ENCODE data around the gene MAPKAP1.

The MAPKAP1 gene

GRCh38 chr9:125399165-125399564 is 307.8 kb downstream of the MAPKAP1 start:
- no peak for DNase-seq (ENCODE audit: low read depth in 4 of 4, low spot score in 1 of 4)

- DNase-seq (ENCODE audit: low read depth in 4 of 4, low spot score in 1 of 4) = no peak
Observed at GRCh38 chr9:125398243-125398642, 308.8 kb downstream of the MAPKAP1 start.

- DNase-seq (ENCODE audit: low read depth in 4 of 4, low spot score in 1 of 4) = no peak
Observed at GRCh38 chr9:125397736-125398135, 309.3 kb downstream of the MAPKAP1 start.

- DNase-seq (ENCODE audit: low read depth in 4 of 4, low spot score in 1 of 4) = no peak
Observed at GRCh38 chr9:125396799-125397198, 310.2 kb downstream of the MAPKAP1 start.

- no peak for DNase-seq (ENCODE audit: low read depth in 4 of 4, low spot score in 1 of 4)
Observed at GRCh38 chr9:125393426-125393825, 313.6 kb downstream of the MAPKAP1 start.

GRCh38 chr9:125391704-125392103 is 315.3 kb downstream of the MAPKAP1 start:
- no peak for DNase-seq (ENCODE audit: low read depth in 4 of 4, low spot score in 1 of 4)

GRCh38 chr9:125388978-125389377 is 318.0 kb downstream of the MAPKAP1 start:
- no peak for DNase-seq (ENCODE audit: low read depth in 4 of 4, low spot score in 1 of 4)

GRCh38 chr9:125387861-125388524 is 319.0 kb downstream of the MAPKAP1 start:
- DNase-seq (ENCODE audit: low read depth in 4 of 4, low spot score in 1 of 4) = no peak

Data from stimulated activated CD4-positive, alpha-beta T cell treated with anti-CD3 and anti-CD28 coated beads, Interleukin-1b, Interleukin-23, amount 100 ng/mL, for 24 hours (primary cell).